ENCODE data around the gene PDE3B.
"Not testable (repeated sequence)": the region's sequence is repeated elsewhere in the genome, so short reads cannot be mapped to it uniquely, and the experiment has no call there.

PDE3B gene

GRCh38 chr11:14678350-14678749 is 34.7 kb downstream of the PDE3B start:
- DNase-seq, result no peak

- DNase-seq, result no peak
These were observed 36.1 kb downstream of the PDE3B start for GRCh38 chr11:14679662-14680061.

- not testable (repeated sequence) for DNase-seq
These were observed 40.8 kb downstream of the PDE3B start for GRCh38 chr11:14684234-14684915.

- no peak for DNase-seq
These were observed 43.9 kb downstream of the PDE3B start for GRCh38 chr11:14687456-14687855.

DNA sequence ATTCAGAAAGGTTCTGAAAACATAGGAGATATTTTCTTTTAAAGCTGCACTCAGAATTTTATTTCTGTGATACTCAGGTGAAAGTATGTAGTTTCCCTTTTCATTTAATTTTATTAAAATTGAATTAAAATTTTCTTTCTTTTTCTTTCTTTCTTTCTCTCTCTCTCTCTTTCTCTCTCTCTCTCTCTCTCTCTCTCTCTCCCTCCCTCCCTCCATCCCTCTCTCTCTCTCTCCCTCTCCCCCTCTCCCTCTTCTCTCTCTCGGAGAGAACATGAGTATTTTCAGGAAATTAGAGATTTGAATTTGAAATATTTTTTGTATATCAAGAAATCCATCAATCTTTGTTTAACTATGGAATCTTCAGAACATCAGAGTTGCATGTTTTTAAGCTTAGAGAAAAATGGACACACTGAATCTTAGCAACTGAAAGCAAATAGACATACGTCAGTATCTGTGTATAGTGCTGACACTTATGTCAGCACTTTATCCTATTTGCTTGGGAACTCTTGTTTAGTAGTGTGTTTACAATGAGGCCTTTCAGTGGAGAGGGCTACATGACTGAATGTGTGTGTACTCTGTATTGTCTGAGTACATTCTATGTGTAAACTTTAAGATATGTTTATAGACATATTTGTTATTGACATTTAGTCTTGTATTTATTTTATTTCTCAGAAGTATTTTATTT is 44.5 kb downstream of the PDE3B start:
- no peak for DNase-seq

DNA sequence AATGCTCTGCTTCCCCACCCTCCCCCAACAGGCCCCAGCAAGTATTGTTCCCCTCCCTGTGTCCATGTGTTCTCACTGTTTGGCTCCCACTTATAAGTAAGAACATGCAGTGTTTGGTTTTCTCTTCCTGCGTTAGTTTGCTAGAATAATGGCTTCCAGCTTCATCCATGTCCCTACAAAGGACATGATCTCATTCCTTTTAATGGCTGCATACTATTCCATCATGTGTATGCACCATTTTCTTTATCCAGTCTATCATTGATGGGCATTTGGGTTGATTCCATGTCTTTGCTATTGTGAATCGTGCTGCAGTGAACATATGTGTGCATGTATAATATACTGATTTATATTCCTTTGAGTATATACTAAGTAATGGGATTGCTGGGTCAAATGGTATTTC is 52.1 kb downstream of the PDE3B start:
- DNase-seq, result not testable (repeated sequence)

- no peak for DNase-seq
These were observed 55.2 kb downstream of the PDE3B start for GRCh38 chr11:14698771-14699170.

- DNase-seq, result no peak
These were observed 57.0 kb downstream of the PDE3B start for GRCh38 chr11:14700593-14700992.

- DNase-seq, result no peak
These were observed 59.2 kb downstream of the PDE3B start for GRCh38 chr11:14702760-14703159.

DNA sequence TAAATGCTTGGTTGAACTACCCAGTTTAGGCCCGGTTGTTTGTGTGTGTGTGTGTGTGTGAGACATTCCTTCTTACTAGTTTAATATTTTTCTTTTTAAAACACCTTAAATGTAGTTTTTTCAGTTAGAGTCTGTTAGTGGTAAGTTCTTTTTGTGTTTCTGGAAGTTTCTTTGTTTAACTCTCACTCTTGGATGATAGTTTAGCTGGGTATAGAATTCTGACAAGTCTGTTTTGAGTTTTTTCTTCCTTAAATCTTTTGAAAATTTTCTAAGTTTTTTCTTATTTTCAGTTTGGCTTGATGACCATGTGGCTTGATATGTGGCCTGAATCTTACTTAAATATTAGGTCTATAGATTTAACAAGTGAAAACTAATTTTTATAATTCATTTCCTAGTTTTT is 60.1 kb downstream of the PDE3B start:
- no peak for DNase-seq

- DNase-seq, result no peak
These were observed 61.5 kb downstream of the PDE3B start for GRCh38 chr11:14705067-14705466.

GRCh38 chr11:14713496-14714244 is 70.1 kb downstream of the PDE3B start:
- no peak for DNase-seq

GRCh38 chr11:14715669-14716068 is 72.1 kb downstream of the PDE3B start:
- DNase-seq, result not testable (repeated sequence)

DNA sequence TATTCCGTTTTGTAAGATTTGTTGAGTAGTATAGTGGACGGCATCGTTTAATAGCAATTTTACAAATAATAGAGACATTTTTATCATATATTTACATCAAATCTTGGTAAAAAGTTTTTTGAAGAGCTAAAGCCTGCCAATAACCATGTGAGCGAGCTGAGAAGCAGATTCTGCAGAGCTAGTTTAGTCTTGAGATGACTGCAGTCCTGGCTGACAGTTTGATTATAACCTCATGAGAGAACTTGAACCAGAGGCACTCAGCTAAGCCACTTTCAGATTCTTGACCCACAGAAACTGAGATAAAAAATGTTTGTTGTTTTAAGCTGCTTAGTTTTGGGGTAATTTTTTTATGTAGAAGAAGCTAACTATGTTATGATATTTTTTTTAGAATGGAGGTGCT is 78.9 kb downstream of the PDE3B start:
- DNase-seq, result no peak

DNA sequence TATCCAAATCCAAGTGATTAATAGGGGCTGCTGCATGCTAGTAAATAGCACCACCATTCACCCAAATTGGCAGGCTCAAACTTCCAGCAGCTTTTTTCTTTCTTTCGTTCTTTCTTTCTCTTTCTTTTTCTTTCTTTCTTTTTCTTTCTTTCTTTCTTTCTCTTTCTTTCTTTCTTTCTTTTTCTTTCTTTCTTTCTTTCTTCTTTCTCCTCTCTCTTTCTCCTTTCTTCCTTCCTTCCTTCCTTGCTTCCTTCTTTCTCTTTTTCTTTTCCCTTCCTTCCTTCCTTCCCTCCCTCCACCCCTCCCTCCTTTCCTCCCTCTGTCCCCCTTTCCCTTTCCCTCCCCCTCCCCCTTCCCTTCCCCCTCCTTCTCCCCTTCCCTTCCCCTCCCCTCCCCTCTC is 81.5 kb downstream of the PDE3B start:
- no peak for DNase-seq

DNA sequence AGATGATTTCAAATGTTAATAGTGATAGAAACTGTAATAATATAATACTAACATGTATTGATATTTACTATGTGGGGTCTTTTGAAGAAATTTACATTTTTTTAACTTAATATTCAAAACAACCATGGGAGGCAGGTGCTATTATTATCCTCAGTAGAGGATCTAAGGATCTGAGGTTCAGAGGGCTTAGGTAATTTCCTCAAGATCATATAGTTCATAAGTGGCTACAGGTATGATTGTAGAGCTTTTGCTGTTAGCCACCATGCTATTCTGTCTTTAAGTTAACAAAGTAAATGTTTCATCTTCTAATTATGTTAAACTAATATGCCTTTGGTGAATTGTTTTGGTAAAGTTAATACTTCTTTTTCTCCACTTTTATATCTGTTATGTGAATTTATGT is 83.6 kb downstream of the PDE3B start:
- no peak for DNase-seq

DNA sequence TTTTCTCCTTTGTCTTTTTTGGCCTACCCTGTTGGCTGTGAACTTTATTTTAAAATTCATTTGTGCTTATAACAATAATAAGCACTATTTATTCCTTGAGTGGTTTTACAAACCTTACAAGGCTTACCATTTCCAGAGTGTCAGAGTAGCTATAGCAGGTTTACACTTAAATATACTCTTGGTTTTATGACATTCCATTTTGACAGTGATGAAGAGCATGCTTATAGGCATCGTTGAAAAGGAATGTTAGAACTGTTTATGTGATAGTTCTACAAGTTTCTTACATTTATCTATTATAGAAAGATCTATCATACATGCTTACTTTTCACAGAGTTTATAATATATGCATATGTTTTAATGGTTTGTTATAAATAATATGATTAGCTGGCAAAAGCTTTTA is 84.1 kb downstream of the PDE3B start:
- no peak for DNase-seq

GRCh38 chr11:14740539-14740938 is 96.9 kb downstream of the PDE3B start:
- DNase-seq, result not testable (repeated sequence)

DNA sequence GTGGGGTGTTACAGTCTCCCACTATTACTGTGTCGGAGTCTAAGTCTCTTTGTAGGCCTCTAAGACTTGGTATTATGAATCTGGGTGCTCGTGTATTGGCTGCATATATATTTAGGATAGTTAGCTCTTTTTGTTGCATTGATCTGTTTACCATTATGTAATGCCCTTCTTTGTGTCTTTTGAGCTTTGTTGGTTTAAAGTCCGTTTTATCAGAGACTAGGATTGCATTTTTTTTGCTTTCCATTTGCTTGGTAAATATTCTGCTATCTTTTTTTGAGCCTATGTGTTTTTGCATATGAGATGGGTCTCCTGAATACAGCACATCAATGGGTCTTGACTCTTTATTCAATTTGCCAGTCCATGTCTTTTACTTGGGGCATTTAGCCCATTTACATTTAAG is 97.6 kb downstream of the PDE3B start:
- DNase-seq, result no peak

DNA sequence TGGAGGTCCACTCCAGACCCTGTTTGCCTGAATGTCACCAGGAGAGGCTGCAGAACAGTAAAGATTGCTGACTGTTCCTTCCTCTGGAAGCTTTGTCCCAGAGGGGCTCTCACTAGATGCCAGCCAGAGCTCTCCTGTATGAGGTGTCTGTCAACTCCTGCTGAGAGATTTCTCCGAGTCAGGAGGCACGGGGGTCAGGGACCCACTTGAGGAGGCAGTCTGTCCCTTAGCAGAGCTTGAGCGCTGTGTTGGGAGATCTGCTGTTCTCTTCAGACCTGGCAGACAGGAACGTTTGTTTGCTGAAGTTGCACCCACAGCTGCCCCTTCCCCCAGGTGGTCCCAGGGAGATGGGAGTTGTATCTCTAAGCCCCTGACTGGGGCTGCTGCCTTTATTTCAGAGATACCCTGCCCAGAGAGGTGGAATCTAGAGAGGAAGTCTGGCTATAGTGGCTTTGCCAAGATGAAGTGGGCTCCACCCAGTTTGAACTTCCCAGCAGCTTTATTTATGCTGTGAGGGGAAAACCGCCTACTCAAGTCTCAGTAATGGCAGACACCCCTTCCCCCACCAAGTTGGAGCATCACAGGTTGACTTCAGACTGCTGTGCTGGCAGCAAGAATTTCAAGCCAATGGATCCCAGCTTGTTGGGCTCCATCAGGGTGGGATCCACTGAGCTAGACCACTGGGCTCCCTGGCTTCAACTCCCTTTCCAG is 99.4 kb downstream of the PDE3B start:
- DNase-seq, result no peak

GRCh38 chr11:14743667-14744066 is 100.1 kb downstream of the PDE3B start:
- not testable (repeated sequence) for DNase-seq

DNA sequence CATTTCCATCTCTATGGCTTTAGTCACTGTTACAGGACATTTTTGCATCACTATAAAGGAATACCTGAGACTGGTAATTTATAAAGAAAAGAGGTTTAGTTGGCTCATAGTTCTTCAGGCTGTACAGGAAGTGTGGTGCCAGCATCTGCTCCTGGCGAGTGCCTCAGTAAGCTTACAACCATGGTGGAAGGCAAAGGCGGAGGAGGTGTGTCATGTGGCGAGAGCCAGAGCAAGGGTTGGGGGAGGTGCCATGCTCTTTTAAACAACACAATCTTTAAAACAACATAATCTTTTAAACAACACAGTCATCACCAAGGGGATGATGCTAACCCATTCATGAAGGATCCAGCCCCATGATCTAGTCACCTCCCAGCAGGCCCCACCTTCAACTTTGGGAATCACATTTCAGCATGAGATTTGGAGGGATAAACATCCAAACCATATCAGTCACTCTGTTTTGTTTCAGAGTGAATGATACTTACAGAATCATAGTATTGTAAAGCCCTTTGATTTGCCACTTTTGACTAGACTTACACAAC is 103.3 kb downstream of the PDE3B start:
- DNase-seq, result no peak

DNA sequence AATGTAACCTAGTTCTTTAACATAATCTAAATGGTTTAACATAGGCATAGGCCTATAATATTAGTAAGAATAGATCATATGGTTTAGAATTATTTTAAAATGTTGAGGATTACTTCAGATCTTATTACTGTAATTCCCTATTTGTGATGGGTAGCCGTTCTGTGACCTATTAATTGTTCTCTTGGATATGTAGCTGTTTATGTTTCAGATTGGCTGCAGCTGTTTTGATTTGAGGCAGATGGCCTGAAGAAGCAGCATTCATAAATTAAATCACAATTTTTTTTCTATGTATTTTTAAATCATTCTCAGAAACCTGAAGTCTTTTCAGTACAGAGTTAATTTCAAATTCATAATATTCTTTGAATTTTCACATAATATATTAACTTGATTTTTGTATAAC is 104.5 kb downstream of the PDE3B start:
- DNase-seq, result no peak
